Stomach (tissue), 9 donors: Measurements from ENCODE around the gene UFSP1. TPM values are rescaled to one million over a fixed set of nuclear protein-coding genes. Genes with fewer than 3 reads are reported as not detected.

Experiments
- DNase-seq, 2 donors: peaks; one replicate each; pipeline versions ENCODE4 v3.0.0 to v3.0.0-alpha.2; 2013 to 2019
- H3K27ac ChIP-seq, 5 donors: fragments of 200-600 bp in 4 of 5; sonication (generic) in 4 of 5; one replicate each; pipeline ENCODE4 v1.5.1; 2013 to 2019; ENCODE audit warnings: mild to moderate bottlenecking in 1 of 5, moderate library complexity in 1 of 5
- H3K27me3 ChIP-seq, 3 donors: fragments of 200-600 bp; sonication (generic); one replicate each; pipeline ENCODE4 v1.5.1; 2017 to 2019; ENCODE audit warnings: mixed run types in 1 of 3
- H3K36me3 ChIP-seq, 4 donors: fragments of 200-600 bp; sonication (generic); 1 replicate in 3 of 4; 2 replicates in 1 of 4; pipeline ENCODE4 v1.5.1; 2016 to 2019
- H3K4me1 ChIP-seq, 4 donors: fragments of 200-600 bp; sonication (generic); one replicate each; pipeline ENCODE4 v1.5.1; 2016 to 2019
- H3K4me3 ChIP-seq, 4 donors: fragments of 200-600 bp; sonication (generic) in 3 of 4; one replicate each; pipeline ENCODE4 v1.5.1; 2016 to 2019; ENCODE audit warnings: mild to moderate bottlenecking in 1 of 4
- H3K9me3 ChIP-seq, 4 donors: fragments of 200-600 bp; sonication (generic); one replicate each; pipeline ENCODE4 v1.5.1; 2016 to 2019
- EP300 ChIP-seq: sonication (generic); formaldehyde crosslinking; IDR thresholded peaks from one replicate; pipeline ENCODE4 v1.6.1; 2017; ENCODE audit warnings: antibody characterized with exemption
- POLR2A ChIP-seq, 4 donors: fragments of 450-650 bp; IDR thresholded peaks; one replicate each; pipeline ENCODE4 v1.6.1; 2016; ENCODE audit warnings: antibody characterized with exemption in 4 of 4, control low read depth in 2 of 4, mild to moderate bottlenecking in 1 of 4, moderate library complexity in 1 of 4
- POLR2AphosphoS5 ChIP-seq, 3 donors: sonication (generic); formaldehyde crosslinking; IDR thresholded peaks; one replicate each; pipeline ENCODE4 v1.6.1; 2016; ENCODE audit warnings: antibody characterized with exemption in 3 of 3
- WGBS, 5 donors: extraction: QIAGEN DNeasy Blood & Tissue Kit in 3 of 5; methylation state at CpG; one replicate each; pipeline versions ENCODE4 v1.1.5 to v1.1.7; 2013 to 2018; 5-methylcytosine and 5-hydroxymethylcytosine counted together
- intact Hi-C: fragments of 100-400 bp; cut with DNase I; formaldehyde crosslinking; loops from one replicate; pipeline ENCODE4 v1.15.1; 2023; ENCODE audit warnings: low total_unique reads
- polyA plus RNA-seq, 3 donors: library from polyadenylated mRNA; stranded (reverse); fragments of 200-250 nt; gene quantifications; one replicate each; pipeline ENCODE4 v1.2.3, GENCODE V29; 2013
- total RNA-seq, 5 donors: library from RNA; depleted of rRNA; stranded (reverse); fragments of >200 nt; gene quantifications; one replicate each; pipeline versions ENCODE4 v1.1.0 to v1.2.3, GENCODE V29; 2014 to 2016
- TF ChIP-seq, protein P1 (sequence below), 7 experiments: fragments of 450-650 bp in 4 of 7; fragments of 200-600 bp in 3 of 7; sonication (generic) in 3 of 7; IDR thresholded peaks; one replicate each; pipeline ENCODE4 v1.5.1; 2016 to 2019; ENCODE audit warnings: antibody characterized with exemption in 7 of 7, control low read depth in 2 of 7, mild to moderate bottlenecking in 1 of 7
- donor health status: healthy with polysubstance abuse.
- donor health status: Bipolar disorder and iron deficiency.
- donor health status: healthy.

UFSP1 gene
- total and polyA plus RNA-seq, 8 donors = 0.73 to 22.6 (median 4.1) TPM; not detected in 3

DNA sequence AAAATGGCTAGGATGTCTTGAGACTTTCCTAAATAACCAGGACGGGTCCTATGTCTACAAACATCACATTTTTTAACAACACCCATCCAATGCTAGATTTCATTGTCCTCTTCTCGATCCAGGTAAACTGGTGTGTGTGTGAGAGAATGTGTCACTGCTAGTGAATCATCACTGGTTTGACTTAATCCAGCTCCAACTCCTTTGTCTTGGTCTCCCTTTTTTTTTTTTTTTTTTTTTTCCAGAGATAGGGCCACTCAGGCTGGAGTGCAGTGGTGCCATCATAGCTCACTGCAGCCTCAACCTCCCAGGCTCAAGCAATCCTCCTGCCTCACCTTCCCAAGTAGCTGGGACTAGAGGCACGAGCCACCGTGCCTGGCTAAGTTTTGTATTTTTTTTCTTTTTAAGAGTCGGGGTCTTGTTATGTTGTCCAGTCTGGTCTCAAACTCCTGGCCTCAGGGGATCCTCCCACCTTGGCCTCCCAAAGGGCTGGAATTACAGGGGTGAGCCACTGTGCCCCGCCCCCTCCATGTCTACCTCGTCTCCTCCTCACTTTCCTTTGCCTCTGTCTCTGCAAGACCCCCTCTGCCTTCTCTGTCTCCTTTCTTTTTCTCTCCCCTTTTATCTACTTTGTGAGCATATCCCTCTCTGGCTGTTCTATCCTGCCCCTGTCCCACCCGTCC, 2.2 kb upstream of the UFSP1 start:
- Histone ChIP-seq H3K9me3 (no peaks in the 10 kb centered on the region), H3K4me1 (peaks cover 57 to 70% (median 67%) of the 10 kb centered on the region in 4 donors), H3K27ac (peak overlapping the region in 2 of 5 donors; percentile 92 to 93), H3K36me3 (peaks cover 20 to 22% (median 21%) of the 10 kb centered on the region in 4 donors), H3K27me3 (peaks cover 13 to 54% (median 24%) of the 10 kb centered on the region in 3 donors), H3K4me3 (no peak overlapping the region)
- intact Hi-C loops = no loop called here
- 73 to 81% (median 76%) methylated on average over 8 of the region's 8 CpGs for WGBS, 5 donors
- TF ChIP-seq, protein P1, sequence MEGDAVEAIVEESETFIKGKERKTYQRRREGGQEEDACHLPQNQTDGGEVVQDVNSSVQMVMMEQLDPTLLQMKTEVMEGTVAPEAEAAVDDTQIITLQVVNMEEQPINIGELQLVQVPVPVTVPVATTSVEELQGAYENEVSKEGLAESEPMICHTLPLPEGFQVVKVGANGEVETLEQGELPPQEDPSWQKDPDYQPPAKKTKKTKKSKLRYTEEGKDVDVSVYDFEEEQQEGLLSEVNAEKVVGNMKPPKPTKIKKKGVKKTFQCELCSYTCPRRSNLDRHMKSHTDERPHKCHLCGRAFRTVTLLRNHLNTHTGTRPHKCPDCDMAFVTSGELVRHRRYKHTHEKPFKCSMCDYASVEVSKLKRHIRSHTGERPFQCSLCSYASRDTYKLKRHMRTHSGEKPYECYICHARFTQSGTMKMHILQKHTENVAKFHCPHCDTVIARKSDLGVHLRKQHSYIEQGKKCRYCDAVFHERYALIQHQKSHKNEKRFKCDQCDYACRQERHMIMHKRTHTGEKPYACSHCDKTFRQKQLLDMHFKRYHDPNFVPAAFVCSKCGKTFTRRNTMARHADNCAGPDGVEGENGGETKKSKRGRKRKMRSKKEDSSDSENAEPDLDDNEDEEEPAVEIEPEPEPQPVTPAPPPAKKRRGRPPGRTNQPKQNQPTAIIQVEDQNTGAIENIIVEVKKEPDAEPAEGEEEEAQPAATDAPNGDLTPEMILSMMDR (IDR thresholded peaks at IDR 0.05) = no peak
- TF ChIP-seq POLR2AphosphoS5 (IDR thresholded peaks at IDR 0.05) (no peak), POLR2A (IDR thresholded peaks at IDR 0.05) (no peak), EP300 (no peak)
- DNase-seq = no peak

DNA sequence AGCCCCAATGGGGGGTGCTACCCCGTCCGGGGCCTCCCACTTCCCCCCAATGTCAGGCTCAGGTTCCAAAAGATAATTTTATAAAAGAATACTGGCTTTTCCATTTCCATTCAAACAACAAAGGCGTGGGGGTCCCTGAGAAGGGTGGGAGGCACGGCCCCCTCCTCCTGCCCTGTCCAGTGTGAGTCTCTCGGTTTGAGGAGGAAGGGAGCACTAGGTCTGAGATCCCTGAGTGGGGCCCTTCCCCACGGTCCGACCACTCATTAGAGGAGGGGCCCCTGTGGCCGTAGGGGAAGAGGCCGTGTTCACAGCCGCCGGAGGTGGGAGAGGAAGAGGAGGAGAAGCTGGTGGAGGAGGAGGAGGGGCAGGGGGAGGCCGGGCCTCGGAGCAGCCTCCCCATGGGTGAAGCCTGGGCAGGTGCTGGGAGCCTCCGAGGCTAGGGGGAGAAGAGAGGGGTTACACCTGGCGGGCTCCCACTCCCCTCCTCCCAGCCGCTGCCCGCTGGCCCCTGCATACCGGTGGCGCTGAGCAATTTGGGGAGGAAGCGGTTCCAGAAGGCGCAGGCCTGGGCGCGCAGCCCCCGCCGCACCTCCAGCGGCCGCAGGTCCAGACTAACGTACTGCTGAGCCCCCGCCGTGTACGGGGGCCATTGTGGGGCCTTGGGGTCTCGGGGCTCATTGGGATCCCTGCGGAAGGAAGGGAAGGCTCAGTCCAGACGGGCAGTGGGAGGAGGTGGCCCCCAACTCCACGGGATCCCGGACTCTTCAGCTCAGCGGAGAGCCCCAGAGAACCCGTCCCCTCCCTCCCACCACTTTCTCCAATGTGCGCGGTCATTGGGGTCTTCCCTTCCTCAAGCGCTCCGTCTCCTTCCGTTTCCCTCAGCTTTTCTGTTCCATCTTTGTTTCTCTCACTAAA, 1.4 kb upstream of the UFSP1 start:
- Histone ChIP-seq H3K4me1 (peaks cover 49 to 65% (median 61%) of the 10 kb centered on the region in 4 donors), H3K27me3 (peaks cover 5 to 46% (median 16%) of the 10 kb centered on the region in 3 donors), H3K9me3 (no peaks in the 10 kb centered on the region), H3K4me3 (peak overlapping the region; percentile 59 to 82 (median 71)), H3K27ac (peak overlapping the region; percentile 85 to 93 (median 92)), H3K36me3 (peaks cover 28 to 30% (median 29%) of the 10 kb centered on the region in 4 donors)
- TF ChIP-seq EP300 (no peak), POLR2A (IDR thresholded peaks at IDR 0.05) (no peak)
- peak in 1 of 2 donors; percentile 60 for DNase-seq
- 16 to 35% (median 28%) methylated on average over 31 to 43 of the region's 43 CpGs for WGBS, 5 donors
- intact Hi-C loops = no loop called here

DNA sequence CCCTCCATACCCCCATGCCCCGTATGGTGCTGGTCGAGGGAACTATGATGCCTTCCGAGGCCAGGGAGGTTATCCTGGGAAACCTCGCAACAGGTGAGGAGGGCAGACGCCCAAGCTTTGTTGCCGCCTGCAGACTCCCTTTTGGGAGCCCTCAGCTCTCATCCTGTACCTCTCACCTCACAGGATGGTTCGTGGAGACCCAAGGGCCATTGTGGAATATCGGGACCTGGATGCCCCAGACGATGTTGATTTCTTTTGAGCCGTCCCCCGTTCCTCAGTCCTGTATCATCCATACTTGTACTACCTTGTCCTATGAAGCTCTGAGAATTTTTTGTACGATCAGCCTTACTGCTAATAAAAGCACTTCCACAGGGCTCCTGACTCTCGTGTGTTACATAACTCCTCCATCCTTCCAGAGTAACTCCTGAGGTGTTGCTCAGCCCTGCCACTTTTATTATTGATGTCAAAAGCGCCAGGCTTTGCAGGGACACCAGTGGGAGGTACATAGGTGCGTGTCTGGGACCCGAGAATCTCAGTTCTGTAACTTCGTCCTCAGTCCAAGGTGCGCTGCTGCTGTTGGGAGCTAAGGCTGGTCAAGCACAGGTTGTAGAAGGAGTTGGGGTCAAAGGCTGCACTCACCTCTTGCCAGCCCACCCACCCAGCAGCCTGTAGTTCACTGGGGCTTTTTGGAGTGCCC, 1.1 kb downstream of the UFSP1 start:
- TF ChIP-seq EP300 = no peak
- TF ChIP-seq, protein P1 (IDR thresholded peaks at IDR 0.05) = no peak
- TF ChIP-seq POLR2A (IDR thresholded peaks at IDR 0.05) = no peak
- no peak for TF ChIP-seq POLR2AphosphoS5 (IDR thresholded peaks at IDR 0.05)
- Histone ChIP-seq H3K4me3 (peak overlapping the region; percentile 59 to 82 (median 71)), H3K27ac (peak overlapping the region; percentile 88 to 93 (median 92)), H3K4me1 (peaks cover 32 to 50% (median 44%) of the 10 kb centered on the region in 4 donors), H3K27me3 (peaks cover 0 to 21% (median 0%) of the 10 kb centered on the region in 3 donors), H3K36me3 (peaks cover 53 to 54% (median 54%) of the 10 kb centered on the region in 4 donors), H3K9me3 (no peaks in the 10 kb centered on the region)
- intact Hi-C loops = no loop called here
- WGBS, 5 donors = 51 to 61% (median 54%) methylated on average over 15 to 18 of the region's 18 CpGs
- DNase-seq = peak in 1 of 2 donors; percentile 26

DNA sequence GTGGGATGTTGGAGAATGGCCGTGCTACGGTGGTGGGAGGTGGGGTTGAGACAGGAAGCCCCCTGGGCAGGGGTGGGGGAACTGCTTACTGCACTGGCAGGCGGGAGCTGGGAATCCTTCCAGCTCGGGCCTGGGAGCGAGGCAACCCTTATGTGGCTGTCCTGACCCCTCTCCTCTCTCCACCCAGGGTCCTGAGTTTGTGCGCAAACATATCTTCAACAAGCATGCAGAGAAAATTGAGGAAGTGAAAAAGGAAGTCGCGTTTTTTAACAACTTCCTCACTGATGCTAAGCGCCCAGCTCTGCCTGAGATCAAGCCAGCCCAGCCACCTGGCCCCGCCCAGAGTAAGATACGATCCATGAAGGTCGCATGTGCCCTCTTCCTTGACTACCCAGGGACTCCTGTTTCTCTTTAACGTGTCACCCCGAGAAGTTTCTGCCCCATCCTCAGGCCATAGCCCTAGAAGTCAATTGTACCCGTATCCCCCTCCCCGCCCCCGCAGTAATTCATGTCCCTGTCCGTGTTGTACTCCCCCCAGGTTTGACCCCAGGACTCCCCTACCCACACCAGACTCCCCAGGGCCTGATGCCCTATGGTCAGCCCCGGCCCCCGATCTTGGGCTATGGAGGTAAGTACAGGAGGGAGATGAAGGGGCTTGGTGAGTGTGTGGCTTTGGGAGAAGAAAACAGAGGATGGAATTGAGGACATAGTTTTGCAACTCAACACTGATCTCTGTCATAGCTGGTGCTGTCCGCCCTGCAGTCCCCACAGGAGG, 1.8 kb downstream of the UFSP1 start:
- peak in 1 of 2 donors; percentile 68 for DNase-seq
- Histone ChIP-seq H3K36me3 (peaks cover 60 to 62% (median 61%) of the 10 kb centered on the region in 4 donors), H3K27me3 (peaks cover 0 to 15% (median 0%) of the 10 kb centered on the region in 3 donors), H3K9me3 (no peaks in the 10 kb centered on the region), H3K4me1 (peaks cover 32 to 50% (median 44%) of the 10 kb centered on the region in 4 donors), H3K27ac (peak overlapping the region; percentile 13 to 92 (median 71)), H3K4me3 (peak overlapping the region in 2 of 4 donors; percentile 74 to 82)
- intact Hi-C loops = no loop called here
- TF ChIP-seq, protein P1 (IDR thresholded peaks at IDR 0.05) = no peak
- TF ChIP-seq EP300 (no peak), POLR2AphosphoS5 (IDR thresholded peaks at IDR 0.05) (peak in 1 of 3 donors; percentile 2), POLR2A (IDR thresholded peaks at IDR 0.05) (no peak)
- 49 to 56% (median 55%) methylated on average over 21 of the region's 21 CpGs for WGBS, 5 donors
